Esophagus squamous epithelium (tissue), 4 donors: ENCODE data around the gene WNT9B.

ENCODE experiments used
- CTCF ChIP-seq, 6 experiments: fragments of 450-650 bp in 4 of 6; fragments of 200-600 bp in 2 of 6; sonication (generic) in 2 of 6; IDR thresholded peaks; one replicate each; pipeline ENCODE4 v1.5.1; 2016 to 2019; ENCODE audit warnings: antibody characterized with exemption in 6 of 6, mild to moderate bottlenecking in 4 of 6, moderate library complexity in 4 of 6
- POLR2A ChIP-seq, 4 donors: fragments of 450-650 bp; IDR thresholded peaks; one replicate each; pipeline ENCODE4 v1.6.1; 2017; ENCODE audit warnings: antibody characterized with exemption in 4 of 4, mild to moderate bottlenecking in 4 of 4, moderate library complexity in 3 of 4

DNA sequence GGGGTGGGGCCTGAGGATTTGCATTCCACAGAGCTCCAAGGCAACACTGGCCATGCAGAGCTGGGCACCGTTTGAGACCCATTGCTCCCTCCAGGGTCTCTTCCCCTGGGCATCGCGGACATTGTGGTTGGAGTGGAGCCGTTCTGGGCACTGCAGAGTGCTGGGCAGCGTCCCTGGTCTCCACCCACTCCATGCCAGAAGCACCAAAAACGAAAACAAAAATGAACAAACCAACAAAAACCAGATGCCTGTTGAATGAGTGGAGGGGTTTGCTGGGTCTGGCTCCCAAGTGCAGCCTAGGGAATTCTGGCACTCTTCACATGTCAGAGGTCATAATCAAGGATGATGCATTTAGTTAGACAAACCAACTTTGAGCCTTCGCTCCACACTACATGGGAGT lies 17.9 kb downstream of the WNT9B start:
- TF ChIP-seq CTCF (IDR thresholded peaks at IDR 0.05) (no peak), POLR2A (IDR thresholded peaks at IDR 0.05) (no peak)
